HG02938 (cell line): ENCODE results near the gene FTSJ3.
"Not testable (repeated sequence)": the region's sequence is repeated elsewhere in the genome, so short reads cannot be mapped to it uniquely, and the experiment has no call there.

Experiments used
- ATAC-seq: cut with Tn5 transposase; IDR thresholded peaks from one replicate; pipeline ENCODE4 v1.9.1; 2021; ENCODE audit warnings: mild to moderate bottlenecking, moderate library complexity; ENCODE audit not compliant: unreplicated experiment

Gene FTSJ3

DNA sequence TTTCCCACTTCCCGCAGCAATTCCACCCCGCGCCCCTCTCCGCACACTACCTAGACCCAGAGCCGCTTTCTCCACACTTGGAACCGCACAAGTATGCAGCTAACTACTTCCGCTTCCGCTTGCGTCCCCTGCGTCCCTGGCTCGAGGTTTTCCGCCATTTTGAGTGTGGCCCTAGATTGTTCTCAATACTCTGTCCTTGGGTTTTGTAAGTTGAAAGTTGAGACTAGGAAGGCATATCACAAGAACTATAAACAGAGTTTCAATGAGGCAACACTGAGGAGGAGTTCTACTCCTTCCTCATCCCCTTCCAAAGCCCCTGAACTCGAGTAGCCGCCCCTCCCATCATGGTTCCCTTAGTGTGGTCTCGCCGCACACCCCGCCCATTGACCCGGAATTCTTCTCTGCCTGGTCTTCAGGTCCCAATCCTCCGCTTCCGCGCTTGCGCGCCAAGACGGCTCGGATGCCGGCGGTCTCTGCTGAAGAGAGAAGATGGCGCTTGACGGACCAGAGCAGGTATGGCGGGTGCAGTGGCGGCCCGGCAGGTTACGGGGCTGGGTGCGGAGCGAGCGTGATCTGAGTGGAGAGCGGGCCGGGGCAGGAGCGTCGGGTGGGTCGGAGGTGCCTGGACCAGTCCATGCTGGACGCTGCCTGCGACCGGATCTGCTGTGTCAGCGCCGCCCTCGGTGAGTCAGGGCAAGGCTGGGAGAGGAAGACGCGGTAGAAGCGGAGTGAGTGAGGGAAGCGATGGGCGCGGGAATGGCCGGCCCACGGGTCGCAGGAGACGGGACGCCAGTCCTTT lies at the start of gene FTSJ3, which contains the start of gene PSMC5:
Gene FTSJ3 (minus strand): TSS at position 662 of the 799 bp plus-strand sequence. CDS start 761 bp downstream, outside the sequence.
Gene PSMC5 (plus strand): TSS at position 430 of the 799 bp plus-strand sequence. CDS start 60 bp downstream, at position 490.
- ATAC-seq: peak; percentile 88

GRCh38 chr17:63874693-63875092 lies 47.2 kb upstream of the FTSJ3 start:
- ATAC-seq: not testable (repeated sequence)

DNA sequence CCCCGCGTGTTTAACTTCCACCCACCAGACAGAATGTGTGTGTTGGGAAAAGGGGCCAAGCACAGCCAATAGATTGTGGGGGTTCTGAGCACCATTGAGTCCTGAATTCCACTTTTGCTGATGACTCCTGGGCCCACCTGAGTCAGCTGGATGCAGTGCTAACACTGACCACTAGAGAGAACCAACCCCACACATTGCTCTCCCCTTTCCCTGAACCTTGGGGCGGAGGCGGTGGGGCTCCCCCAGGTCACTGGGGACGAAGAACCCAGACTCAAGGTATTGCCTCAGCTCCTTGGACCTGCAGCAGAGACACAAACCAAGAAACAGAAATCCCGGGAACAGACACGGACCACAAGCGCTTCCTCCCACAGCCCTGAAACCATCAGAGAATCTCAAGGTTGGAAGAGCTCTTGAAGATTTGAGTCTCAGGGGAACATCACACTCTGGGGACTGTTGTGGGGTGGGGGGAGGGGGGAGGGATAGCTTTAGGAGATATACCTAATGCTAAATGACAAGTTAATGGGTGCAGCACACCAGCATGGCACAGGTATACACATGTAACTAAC lies 46.7 kb upstream of the FTSJ3 start:
- not testable (repeated sequence) for ATAC-seq

DNA sequence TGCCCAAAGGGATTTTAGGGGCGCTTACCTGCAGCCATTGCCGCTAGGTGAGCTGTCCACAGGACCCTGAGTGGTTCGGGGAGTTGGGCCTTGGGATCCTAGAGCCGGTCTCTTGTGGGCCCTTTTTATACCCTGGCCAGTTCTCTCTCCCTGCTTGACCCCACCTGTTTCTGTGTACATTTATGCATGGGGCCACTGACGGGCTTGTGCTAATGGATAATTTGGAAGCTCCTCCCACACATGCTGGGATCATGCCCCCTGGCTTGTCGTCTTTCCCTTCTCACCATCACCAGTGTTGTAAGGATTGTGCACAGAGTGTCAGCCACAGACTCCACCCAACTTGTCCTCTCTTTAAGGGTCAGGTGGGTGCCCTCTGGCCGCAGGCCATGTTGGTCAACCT lies 46.1 kb upstream of the FTSJ3 start, which contains the start of gene CSH2:
Gene CSH2 (minus strand): TSS at position 101 of the 400 bp plus-strand sequence. CDS start 63 bp downstream, at position 38.
- ATAC-seq: not testable (repeated sequence)

GRCh38 chr17:63871646-63872365 lies 44.3 kb upstream of the FTSJ3 start:
- ATAC-seq: not testable (repeated sequence)

GRCh38 chr17:63870292-63870665 lies 42.8 kb upstream of the FTSJ3 start:
- ATAC-seq: not testable (repeated sequence)

- not testable (repeated sequence) for ATAC-seq
Observed at GRCh38 chr17:63869491-63870291, 42.2 kb upstream of the FTSJ3 start.

DNA sequence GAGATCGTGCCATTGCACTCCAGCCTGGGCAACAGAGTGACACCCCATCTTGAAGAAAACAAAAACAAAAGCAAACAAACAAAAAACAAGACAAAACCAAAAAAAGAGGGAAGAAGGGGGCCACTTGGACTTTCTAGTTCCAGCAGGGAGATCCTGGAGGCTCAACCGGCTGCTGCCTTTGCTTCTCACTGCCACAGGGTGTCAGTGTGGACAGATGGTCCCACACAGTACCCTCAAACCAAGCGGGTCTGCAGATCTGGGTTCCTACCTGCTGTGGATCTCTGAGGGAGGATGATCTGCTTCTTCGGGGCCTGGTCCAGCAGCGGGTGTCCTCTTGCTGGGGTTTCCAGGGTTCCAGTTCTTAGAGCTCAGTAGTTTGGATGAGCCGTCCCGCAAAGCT lies 39.2 kb upstream of the FTSJ3 start:
- not testable (repeated sequence) for ATAC-seq

- ATAC-seq: no peak
Observed at GRCh38 chr17:63859257-63859656, 31.8 kb upstream of the FTSJ3 start.

- ATAC-seq: not testable (repeated sequence)
Observed at GRCh38 chr17:63856425-63856824, 29.0 kb upstream of the FTSJ3 start.

DNA sequence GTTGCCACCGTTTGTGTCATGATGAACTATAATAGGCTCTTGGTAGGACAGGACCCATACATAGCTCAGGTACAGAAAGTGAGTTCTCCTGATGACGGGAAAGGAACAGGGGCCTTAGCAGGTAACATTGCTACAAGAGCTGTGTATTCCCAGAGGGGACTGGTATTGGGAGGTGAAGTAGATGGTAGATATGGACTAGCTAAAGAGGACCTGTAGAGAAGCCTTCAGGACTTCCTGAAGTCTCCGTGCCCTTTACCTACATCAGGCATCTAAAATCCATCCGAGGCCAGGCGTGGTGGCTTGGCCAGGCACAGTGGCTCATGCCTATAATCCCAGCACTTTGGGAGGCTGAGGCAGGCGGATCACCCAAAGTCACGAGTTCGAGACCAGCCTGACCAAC lies 27.7 kb upstream of the FTSJ3 start:
- no peak for ATAC-seq

- no peak for ATAC-seq
Observed at GRCh38 chr17:63854709-63855108, 27.2 kb upstream of the FTSJ3 start.

DNA sequence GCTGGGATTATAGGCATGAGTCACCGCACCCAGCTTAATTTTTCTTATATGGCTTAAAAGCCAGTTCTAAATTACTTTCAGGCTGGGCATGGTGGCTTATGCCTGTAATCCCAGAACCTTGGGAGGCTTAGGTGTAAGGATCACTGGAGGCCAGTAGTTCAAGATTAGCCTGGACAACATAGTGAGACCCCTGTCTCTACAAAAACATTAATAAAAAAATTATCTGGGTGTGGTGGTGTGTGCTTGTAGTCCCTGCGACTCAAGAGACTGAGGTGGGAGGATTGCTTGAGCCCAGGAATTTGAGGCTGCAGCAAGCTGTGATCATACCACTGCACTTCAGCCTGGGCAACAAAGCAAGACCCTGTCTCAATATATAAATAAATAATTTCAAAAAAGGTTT lies 25.8 kb upstream of the FTSJ3 start:
- no peak for ATAC-seq

DNA sequence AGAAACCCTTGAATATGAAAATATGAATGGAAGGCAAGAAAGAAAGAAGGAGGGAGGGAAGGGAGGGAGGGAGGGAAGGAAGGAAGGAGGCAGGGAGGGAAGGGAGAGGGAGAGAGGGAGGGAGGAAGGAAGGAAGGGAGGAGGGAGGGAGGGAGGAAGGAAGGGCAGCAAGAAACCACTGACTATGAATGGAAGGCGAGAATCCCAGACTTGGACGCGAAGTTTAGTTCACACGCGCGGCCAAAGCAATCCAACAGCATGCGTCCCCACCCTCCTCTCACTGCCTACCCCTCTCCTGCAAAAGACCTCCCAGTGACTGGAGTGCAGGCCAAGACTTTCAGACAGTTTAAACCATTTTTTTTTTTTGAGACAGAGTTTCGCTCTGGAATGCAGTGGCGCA lies 22.9 kb upstream of the FTSJ3 start:
- ATAC-seq: no peak

DNA sequence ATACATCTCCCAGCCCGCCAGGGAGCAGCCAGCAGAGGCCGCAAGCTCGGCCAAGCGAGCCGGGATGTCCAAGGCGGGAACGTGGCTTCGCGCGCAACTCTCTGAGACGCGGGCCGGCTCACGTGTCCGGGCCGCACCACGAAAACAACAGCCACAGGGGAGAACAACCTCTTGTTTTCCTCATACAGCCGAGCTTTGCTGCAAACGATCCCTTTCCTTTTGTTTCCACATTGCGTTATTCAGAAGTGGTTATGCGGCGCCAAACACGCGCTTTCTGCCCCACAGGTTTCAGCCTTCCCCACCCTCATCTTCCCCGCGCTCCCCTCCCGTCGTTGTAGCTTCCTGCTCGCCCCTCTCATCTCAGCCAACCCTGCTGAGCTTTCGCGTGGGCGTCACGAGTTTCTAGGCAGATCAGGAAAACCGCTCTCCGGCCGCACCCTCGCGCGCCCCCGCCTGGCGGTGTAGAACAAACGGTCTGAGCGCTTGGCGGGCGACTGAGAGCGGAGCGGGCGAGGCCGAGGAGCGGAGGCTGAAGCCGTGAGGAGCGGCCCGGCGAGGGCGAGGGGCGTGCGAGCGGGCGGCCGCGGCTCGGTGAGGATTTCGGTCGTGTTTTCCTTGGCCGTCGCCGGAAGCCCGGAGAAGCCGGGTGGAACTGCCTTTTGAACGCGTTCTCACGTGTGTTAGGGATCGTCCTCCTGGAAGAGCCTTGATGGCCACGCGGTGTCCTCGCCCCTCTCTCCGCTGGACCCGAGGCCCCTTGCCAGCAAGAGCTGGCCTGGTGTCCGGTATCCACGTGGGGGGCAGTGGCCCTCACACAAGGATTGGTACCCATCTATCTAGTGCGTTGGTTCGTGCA lies 21.6 kb upstream of the FTSJ3 start:
- peak; percentile 81 for ATAC-seq

DNA sequence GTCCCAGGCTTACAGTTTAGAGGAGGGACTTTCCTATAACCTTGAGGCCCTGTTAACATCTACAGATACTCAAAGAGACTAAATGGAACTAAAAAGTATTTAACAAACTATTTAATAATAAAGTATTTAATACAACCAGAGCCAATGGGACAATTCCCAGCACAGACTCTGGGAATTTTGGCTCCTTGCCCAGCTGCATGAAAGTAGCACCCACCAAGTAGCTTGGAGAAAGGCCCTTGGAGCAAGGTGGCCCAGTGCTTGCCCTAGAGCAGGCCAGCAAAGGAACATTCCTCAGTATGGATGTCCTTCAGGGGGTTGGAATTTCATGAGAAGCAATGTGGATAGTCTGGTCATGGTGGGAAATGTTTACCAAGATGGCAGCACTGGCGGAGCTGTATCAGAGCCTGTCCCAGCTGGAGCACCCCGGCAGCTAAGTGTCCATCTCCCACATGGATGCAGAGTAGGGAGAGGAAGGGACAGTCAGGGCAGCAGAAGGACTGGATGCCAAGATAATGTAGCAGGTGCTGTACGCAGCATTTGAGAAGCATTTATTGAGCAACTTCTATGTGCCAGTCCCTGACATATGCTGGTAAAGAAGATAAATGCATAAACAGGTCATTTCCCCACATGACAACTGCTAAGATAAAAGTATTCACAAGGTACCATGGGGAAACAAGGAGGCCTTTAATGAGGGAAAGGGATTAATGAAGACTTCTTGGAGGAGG lies 20.2 kb upstream of the FTSJ3 start:
- ATAC-seq: no peak

DNA sequence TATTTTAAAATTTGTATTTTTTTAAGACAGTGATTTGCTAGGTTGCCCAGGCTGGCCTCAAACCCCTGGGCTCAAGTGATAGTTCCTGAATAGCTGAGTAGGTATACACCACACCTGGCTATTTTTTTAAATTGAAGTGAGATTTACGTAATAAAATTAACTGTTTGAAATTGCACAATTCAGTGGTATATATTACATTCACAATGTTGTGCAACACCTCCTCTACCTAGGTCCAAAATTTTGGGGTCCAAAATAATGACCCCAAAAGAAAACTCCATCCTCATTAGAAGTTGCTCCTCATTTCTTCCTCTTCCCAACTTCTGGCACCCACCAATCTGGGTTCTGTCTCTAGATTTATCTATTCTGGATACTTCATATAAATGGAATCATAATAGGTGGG lies 18.0 kb upstream of the FTSJ3 start:
- ATAC-seq: no peak

DNA sequence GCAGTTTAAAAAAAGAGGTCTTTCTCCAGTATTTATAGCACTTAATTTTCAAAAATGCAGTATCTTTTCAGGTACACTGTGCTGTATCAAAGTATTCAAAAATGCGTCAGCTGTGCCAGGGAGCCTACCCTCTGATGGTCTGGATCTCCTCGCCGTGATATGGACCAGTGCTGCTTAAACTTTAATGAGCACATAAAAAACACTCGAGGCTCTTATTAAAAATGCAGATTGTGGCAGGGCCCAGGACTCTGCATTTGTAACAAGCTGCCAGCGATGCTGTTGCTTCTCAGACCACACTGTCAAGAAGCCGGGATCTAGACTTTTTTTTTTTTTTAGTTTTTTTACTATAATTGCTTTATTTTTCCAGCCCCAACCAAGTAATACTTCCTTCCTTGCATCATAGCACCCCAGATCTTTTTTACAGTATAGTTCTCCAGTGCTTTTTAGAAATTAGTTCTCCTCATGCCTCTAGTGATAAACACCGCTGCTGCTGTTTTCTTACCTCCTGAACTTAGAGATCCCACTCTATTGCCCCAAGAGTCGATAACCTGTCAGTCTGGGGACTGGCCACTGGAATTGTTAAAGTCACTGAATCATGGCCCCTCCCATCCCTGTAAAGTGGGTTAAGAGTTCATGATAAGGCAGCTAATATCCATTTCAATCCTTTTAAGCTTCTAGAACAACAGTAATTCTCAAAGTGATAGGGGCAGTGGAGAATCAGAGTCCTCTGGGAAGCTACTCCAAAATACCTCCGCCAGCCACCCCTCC lies 16.6 kb upstream of the FTSJ3 start:
- no peak for ATAC-seq
